GM12801 (cell line): ENCODE results near the gene FAM222B.

ENCODE experiments used
- CTCF ChIP-seq: IDR thresholded peaks from one replicate; pipeline ENCODE4 v1.5.1; 2011; ENCODE audit warnings: control low read depth; ENCODE audit not compliant: insufficient read length; ENCODE audit errors: extremely low read depth

FAM222B gene

GRCh38 chr17:28842282-28843012 lies at the start of gene FAM222B:
Gene FAM222B (minus strand): TSS chr17:28842790. CDS start chr17:28766667, 76,123 bp downstream.
- no peak for TF ChIP-seq CTCF

- TF ChIP-seq CTCF, result no peak
Observed at GRCh38 chr17:28892024-28892423, 49.4 kb upstream of the FAM222B start.

GRCh38 chr17:28891201-28891600 lies 48.6 kb upstream of the FAM222B start:
- no peak for TF ChIP-seq CTCF

- no peak for TF ChIP-seq CTCF
Observed at GRCh38 chr17:28889996-28890395, 47.4 kb upstream of the FAM222B start.

- no peak for TF ChIP-seq CTCF
Observed at GRCh38 chr17:28888832-28889231, 46.2 kb upstream of the FAM222B start.

GRCh38 chr17:28887871-28888471 lies 45.4 kb upstream of the FAM222B start:
- no peak for TF ChIP-seq CTCF

- TF ChIP-seq CTCF, result no peak
Observed at GRCh38 chr17:28885951-28886350, 43.4 kb upstream of the FAM222B start.
